NT2/D1 (cell line): ENCODE data around the gene VEGFC.

ENCODE experiments used
- SUZ12 ChIP-seq: IDR thresholded peaks from 2 replicates; pipeline ENCODE4 v1.6.1; 2011; ENCODE audit not compliant: insufficient read length, insufficient read depth; ENCODE audit errors: extremely low read depth
- YY1 ChIP-seq: IDR thresholded peaks from 2 replicates; pipeline ENCODE4 v1.6.1; 2011; ENCODE audit not compliant: insufficient read length, insufficient read depth
- ZNF274 ChIP-seq: IDR thresholded peaks from 2 replicates; pipeline ENCODE4 v1.6.1; 2011; ENCODE audit warnings: mild to moderate bottlenecking, low read depth, low read length

DNA sequence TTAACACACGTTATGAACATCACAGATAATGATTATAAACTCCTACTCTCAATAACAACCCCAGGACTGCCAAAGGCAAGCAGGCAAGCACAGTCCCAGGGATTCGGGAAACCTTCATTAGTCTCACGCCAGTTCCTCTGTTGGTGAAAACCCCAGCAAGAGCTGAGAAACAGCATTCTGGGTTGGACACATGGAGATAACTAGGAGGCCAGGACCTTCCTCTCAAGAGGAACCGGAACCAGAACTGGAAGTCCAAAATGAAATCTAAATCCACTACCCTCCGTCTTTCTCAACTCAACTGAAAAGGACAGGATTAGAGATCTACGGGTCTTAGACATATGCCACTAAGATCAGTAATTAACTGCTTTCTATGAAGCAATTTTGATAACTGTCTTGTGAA, 3.8 kb downstream of the VEGFC start:
- TF ChIP-seq YY1 (no peak), ZNF274 (no peak), SUZ12 (no peak)
